DND-41 (cell line): Measurements from ENCODE around the gene NR1D1.

Source experiments
- CTCF ChIP-seq: IDR thresholded peaks from 2 replicates; pipeline ENCODE4 v1.5.1; 2012; ENCODE audit warnings: borderline replicate concordance, low read length, moderate library complexity, mild to moderate bottlenecking; ENCODE audit not compliant: poor library complexity, severe bottlenecking; ENCODE audit errors: extremely low read depth
- EZH2 ChIP-seq: IDR thresholded peaks from 3 replicates; pipeline ENCODE4 v1.6.1; 2012; ENCODE audit warnings: borderline replicate concordance, low read depth, mild to moderate bottlenecking, moderate library complexity, low read length, inconsistent platforms; ENCODE audit not compliant: severe bottlenecking

GRCh38 chr17:40105861-40106759, 5.7 kb upstream of the NR1D1 start:
- TF ChIP-seq CTCF (no peak), EZH2 (no peak)
